Glutamatergic neuron (in vitro differentiated cells): Measurements from ENCODE around the gene HOXD12. TPM values are rescaled to one million over a fixed set of nuclear protein-coding genes. Genes with fewer than 3 reads are reported as not detected.

Experiments used
- DNase-seq: peaks from one replicate; pipeline ENCODE4 v3.0.0; 2022
- H3K27ac Mint-ChIP-seq: one replicate; pipeline ENCODE4 v1.8.0; 2020; ENCODE audit warnings: mild to moderate bottlenecking, mixed read lengths, inconsistent platforms; ENCODE audit not compliant: unreplicated experiment
- H3K27me3 Mint-ChIP-seq: one replicate; pipeline ENCODE4 v1.8.0; 2020; ENCODE audit warnings: mild to moderate bottlenecking, moderate library complexity, mixed read lengths, inconsistent platforms; ENCODE audit not compliant: unreplicated experiment
- H3K36me3 Mint-ChIP-seq: one replicate; pipeline ENCODE4 v1.8.0; 2020; ENCODE audit warnings: mild to moderate bottlenecking, mixed read lengths, inconsistent platforms; ENCODE audit not compliant: unreplicated experiment
- H3K4me1 Mint-ChIP-seq: one replicate; pipeline ENCODE4 v1.8.0; 2020; ENCODE audit warnings: mild to moderate bottlenecking, low read depth, mixed read lengths, inconsistent platforms; ENCODE audit not compliant: unreplicated experiment
- H3K4me3 Mint-ChIP-seq: one replicate; pipeline ENCODE4 v1.8.0; 2020; ENCODE audit warnings: mild to moderate bottlenecking, mixed read lengths, inconsistent platforms; ENCODE audit not compliant: unreplicated experiment
- H3K9me3 Mint-ChIP-seq: one replicate; pipeline ENCODE4 v1.8.0; 2020; ENCODE audit warnings: mild to moderate bottlenecking, moderate library complexity, mixed read lengths, inconsistent platforms; ENCODE audit not compliant: unreplicated experiment
- total RNA-seq: library from RNA; stranded (reverse); fragmentation: NEBNext Ultra II Directional; extraction: Animal tissue kit (Norgen Biotek cat#: 25700); gene quantifications from one replicate; pipeline ENCODE4 v1.2.1, GENCODE V29; 2021; ENCODE audit not compliant: unreplicated experiment
- TF ChIP-seq, protein P1 (sequence below): fragments of 200-600 bp; sonication (generic); IDR thresholded peaks from one replicate; pipeline ENCODE4 v1.5.0; 2021; ENCODE audit not compliant: partially characterized antibody, unreplicated experiment

The HOXD12 gene
- total RNA-seq, 1 donor from 2014 or later, result not detected

DNA sequence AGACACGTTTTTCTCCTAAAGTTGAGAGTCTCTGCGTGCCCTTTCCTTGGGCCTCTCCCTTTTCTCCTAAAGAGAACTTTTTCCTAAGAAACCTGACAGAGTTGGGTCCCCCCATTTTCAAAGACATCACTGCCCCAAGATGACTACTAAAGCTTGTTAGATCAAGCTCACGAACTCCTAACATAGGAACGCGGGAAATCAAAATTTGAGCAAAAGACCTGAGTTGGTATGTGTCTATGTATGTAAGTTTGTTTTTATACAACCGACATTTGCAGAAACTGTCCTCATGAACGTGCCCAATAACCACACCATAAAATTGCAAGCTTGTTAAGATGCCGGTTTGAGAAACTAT lies 5.7 kb upstream of the HOXD12 start:
- Mint-ChIP-seq H3K4me1 (peaks cover 11% of the 10 kb centered on the region), H3K27me3 (peaks cover 51% of the 10 kb centered on the region), H3K4me3 (peak overlapping the region; percentile 36), H3K27ac (no peak overlapping the region), H3K36me3 (peaks cover 4% of the 10 kb centered on the region), H3K9me3 (peaks cover 28% of the 10 kb centered on the region)
- TF ChIP-seq, protein P1, sequence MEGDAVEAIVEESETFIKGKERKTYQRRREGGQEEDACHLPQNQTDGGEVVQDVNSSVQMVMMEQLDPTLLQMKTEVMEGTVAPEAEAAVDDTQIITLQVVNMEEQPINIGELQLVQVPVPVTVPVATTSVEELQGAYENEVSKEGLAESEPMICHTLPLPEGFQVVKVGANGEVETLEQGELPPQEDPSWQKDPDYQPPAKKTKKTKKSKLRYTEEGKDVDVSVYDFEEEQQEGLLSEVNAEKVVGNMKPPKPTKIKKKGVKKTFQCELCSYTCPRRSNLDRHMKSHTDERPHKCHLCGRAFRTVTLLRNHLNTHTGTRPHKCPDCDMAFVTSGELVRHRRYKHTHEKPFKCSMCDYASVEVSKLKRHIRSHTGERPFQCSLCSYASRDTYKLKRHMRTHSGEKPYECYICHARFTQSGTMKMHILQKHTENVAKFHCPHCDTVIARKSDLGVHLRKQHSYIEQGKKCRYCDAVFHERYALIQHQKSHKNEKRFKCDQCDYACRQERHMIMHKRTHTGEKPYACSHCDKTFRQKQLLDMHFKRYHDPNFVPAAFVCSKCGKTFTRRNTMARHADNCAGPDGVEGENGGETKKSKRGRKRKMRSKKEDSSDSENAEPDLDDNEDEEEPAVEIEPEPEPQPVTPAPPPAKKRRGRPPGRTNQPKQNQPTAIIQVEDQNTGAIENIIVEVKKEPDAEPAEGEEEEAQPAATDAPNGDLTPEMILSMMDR, result no peak
- no peak for DNase-seq

DNA sequence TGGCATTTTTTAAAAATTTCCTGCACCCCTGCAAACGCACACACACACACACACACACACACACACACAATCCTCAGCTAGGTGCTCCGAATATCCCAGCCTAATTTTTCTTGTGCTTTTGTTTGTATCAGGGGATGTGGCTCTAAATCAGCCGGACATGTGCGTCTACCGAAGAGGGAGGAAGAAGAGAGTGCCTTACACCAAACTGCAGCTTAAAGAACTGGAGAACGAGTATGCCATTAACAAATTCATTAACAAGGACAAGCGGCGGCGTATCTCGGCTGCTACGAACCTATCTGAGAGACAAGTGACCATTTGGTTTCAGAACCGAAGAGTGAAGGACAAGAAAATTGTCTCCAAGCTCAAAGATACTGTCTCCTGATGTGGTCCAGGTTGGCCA lies 5.2 kb upstream of the HOXD12 start:
- no peak overlapping the region for H3K27ac Mint-ChIP-seq
- peaks cover 51% of the 10 kb centered on the region for H3K27me3 Mint-ChIP-seq
- TF ChIP-seq, protein P1, result no peak
- no peak overlapping the region for H3K4me3 Mint-ChIP-seq
- peaks cover 4% of the 10 kb centered on the region for H3K36me3 Mint-ChIP-seq
- peaks cover 11% of the 10 kb centered on the region for H3K4me1 Mint-ChIP-seq
- H3K9me3 Mint-ChIP-seq, result peaks cover 28% of the 10 kb centered on the region
- DNase-seq, result no peak

DNA sequence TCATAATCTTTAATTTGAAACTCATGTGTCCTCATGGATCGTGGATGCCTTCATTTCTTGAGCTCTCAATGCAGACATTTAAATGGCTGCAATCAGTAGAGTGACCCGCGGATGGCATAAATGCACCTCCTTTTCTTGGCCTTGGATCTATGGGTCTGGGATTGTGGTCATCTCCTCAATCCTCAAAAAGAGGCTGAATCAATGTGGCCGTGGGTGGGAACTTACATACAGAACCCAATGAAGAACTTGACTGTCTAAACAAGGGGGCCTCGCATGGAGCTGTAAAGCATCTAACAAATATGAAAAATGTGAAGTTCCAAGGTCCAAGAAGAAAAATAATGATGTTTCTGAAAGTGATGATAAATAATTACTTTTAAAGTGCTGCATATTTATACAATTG lies 4.2 kb upstream of the HOXD12 start:
- no peak for DNase-seq
- peaks cover 28% of the 10 kb centered on the region for H3K9me3 Mint-ChIP-seq
- peaks cover 4% of the 10 kb centered on the region for H3K36me3 Mint-ChIP-seq
- peaks cover 14% of the 10 kb centered on the region for H3K4me1 Mint-ChIP-seq
- H3K4me3 Mint-ChIP-seq, result no peak overlapping the region
- peaks cover 52% of the 10 kb centered on the region for H3K27me3 Mint-ChIP-seq
- H3K27ac Mint-ChIP-seq, result no peak overlapping the region
- TF ChIP-seq, protein P1, result no peak

DNA sequence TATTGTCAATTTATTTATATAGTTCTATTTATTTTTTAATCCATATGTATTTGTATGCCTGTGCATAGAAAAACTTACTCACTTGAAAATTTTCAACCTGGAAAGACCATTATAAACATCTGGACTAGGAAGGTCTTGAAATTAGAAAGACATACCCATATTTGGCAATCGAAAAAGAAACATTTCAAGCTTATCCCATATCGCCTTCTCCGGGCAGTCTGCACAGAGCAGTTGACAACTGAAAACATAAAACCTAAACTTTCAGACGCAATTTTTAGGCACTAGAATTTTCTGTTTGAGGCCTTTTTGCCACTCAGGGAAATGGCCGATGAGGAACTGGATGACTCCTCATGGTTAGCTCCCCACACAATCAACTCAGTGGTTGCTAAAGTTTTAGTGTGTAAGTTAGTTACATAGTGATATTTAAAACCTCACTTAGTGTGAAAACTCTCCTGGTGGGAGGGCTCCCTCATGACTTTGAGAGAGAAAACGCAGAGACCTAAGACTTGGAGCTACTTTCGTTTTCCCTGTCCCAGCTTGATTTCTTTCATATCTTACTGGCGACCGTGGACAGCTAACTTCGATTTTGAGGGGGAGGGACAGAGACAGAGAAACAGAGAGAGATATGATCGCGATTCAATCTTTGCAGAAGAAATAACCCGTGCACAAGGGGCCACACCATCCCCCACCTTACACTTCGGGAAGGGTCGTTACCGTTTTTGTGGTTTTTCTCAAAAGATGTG lies 3.2 kb upstream of the HOXD12 start:
- TF ChIP-seq, protein P1, result no peak
- Mint-ChIP-seq H3K27me3 (peaks cover 46% of the 10 kb centered on the region), H3K36me3 (peaks cover 4% of the 10 kb centered on the region), H3K4me1 (peaks cover 14% of the 10 kb centered on the region), H3K27ac (no peak overlapping the region), H3K4me3 (peak overlapping the region; percentile 75), H3K9me3 (peaks cover 24% of the 10 kb centered on the region)
- DNase-seq, result no peak

DNA sequence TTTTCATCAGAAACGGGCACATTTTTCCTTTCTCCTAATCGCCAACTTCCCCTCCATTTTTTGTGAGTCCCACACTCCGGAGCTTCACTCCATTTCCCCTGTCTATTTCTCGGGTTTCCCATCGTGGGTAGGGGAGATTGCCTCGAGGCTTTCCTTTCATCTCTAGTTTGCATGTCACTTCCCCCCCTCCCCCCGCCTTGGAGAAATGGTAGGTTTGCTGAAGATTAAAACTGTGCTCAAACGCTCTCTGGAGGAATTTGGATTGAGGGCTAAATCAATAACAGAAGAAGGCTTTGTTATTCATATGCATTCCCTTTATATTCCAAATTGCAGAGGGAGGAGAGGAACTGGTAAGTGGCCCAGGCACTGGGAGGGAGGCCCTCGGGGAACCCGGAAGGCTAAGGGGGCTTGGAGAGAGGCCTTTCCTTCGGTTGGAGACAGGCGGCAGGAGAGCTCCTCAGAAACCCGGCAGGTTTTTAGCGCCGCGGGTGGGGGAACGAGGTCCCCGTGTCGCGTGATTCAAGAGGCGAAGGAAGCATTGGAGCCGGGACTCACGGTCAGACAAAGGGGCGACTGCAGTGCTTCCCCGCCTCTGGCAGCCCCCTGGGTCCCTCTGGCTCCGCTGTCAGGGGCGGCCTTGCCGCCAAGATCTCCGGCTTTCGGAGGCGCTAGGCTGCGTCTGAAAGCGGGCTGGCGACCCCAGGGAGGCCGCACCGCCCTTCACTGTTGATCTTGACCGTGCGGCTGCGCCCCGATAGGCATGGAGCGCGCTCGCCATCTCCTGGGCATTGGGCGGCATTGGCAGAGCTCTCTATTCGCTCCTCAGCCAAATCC lies 2.4 kb upstream of the HOXD12 start:
- Mint-ChIP-seq H3K9me3 (peaks cover 17% of the 10 kb centered on the region), H3K27me3 (peaks cover 43% of the 10 kb centered on the region), H3K36me3 (peaks cover 4% of the 10 kb centered on the region), H3K4me3 (peak overlapping the region; percentile 82), H3K27ac (peak overlapping the region; percentile 22), H3K4me1 (peaks cover 14% of the 10 kb centered on the region)
- TF ChIP-seq, protein P1, result peak; percentile 53
- peak; percentile 88 for DNase-seq
